22Rv1 (cell line): ENCODE measurements around the gene FAM168A.

ENCODE experiments used
- ZFX ChIP-seq: fragments of 450-650 bp; IDR thresholded peaks from 2 replicates; pipeline ENCODE4 v1.6.1; 2017; ENCODE audit warnings: antibody characterized with exemption, borderline replicate concordance
- TF ChIP-seq, protein P1 (sequence below): fragments of 450-650 bp; IDR thresholded peaks from 2 replicates; pipeline ENCODE4 v1.5.1; 2017; ENCODE audit warnings: mild to moderate bottlenecking

GRCh38 chr11:73380331-73380730, 217.6 kb downstream of the FAM168A start:
- TF ChIP-seq, protein P1, sequence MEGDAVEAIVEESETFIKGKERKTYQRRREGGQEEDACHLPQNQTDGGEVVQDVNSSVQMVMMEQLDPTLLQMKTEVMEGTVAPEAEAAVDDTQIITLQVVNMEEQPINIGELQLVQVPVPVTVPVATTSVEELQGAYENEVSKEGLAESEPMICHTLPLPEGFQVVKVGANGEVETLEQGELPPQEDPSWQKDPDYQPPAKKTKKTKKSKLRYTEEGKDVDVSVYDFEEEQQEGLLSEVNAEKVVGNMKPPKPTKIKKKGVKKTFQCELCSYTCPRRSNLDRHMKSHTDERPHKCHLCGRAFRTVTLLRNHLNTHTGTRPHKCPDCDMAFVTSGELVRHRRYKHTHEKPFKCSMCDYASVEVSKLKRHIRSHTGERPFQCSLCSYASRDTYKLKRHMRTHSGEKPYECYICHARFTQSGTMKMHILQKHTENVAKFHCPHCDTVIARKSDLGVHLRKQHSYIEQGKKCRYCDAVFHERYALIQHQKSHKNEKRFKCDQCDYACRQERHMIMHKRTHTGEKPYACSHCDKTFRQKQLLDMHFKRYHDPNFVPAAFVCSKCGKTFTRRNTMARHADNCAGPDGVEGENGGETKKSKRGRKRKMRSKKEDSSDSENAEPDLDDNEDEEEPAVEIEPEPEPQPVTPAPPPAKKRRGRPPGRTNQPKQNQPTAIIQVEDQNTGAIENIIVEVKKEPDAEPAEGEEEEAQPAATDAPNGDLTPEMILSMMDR = no peak
- no peak for TF ChIP-seq ZFX
